Measurements from ENCODE around the gene ABTB2. TPM values are rescaled to one million over a fixed set of nuclear protein-coding genes. Genes with fewer than 3 reads are reported as not detected.

Gene ABTB2
- polyA plus RNA-seq, 1 donor (not counting 4 experiments of a cell fraction or from before 2014, with no cell fraction given) = 1.0 TPM

GRCh38 chr11:34259087-34259486, 98.7 kb downstream of the ABTB2 start:
- Histone ChIP-seq H3K27me3 (ENCODE audit: control insufficient read depth, extremely low read depth, insufficient read depth, low read length) (no peaks in the 10 kb centered on the region), H3K4me1 (ENCODE audit: control insufficient read depth, extremely low read depth, insufficient read depth, low read length) (peaks cover 13% of the 10 kb centered on the region), H3K79me2 (ENCODE audit: control insufficient read depth, insufficient read depth, low read length) (no peaks in the 10 kb centered on the region), H3K4me3 (ENCODE audit: control insufficient read depth in 2 of 3, extremely low read depth in 1 of 3, insufficient read depth in 2 of 3, low read depth in 1 of 3, low read length in 3 of 3) (no peak overlapping the region), H3K9me1 (ENCODE audit: control insufficient read depth, extremely low read depth, insufficient read depth, low read length) (no peaks in the 10 kb centered on the region), H3K9ac (ENCODE audit: control insufficient read depth, extremely low read depth, insufficient read depth, low read length) (no peak overlapping the region), H3K4me2 (ENCODE audit: control insufficient read depth, extremely low read depth, insufficient read depth, low read depth, low read length) (no peak overlapping the region), H3K9me3 (ENCODE audit: control insufficient read depth, low read depth, low read length) (no peaks in the 10 kb centered on the region), H4K20me1 (ENCODE audit: control insufficient read depth, extremely low read depth, insufficient read depth, low read length) (no peaks in the 10 kb centered on the region), H3K36me3 (ENCODE audit: control insufficient read depth in 2 of 2, extremely low read depth in 1 of 2, insufficient read depth in 2 of 2, low read length in 2 of 2) (no peaks in the 10 kb centered on the region), H2AFZ (ENCODE audit: control insufficient read depth, low read length) (no peak overlapping the region), H3K27ac (ENCODE audit: control insufficient read depth, insufficient read depth, low read length) (no peak overlapping the region)
- dilution Hi-C loops (cut with MboI; ENCODE audit: extremely low pct_ligation_motif_present, low sequenced_read_pairs) = no loop called here
- TF ChIP-seq CTCF (optimal IDR thresholded peaks at IDR 0.05 in 1 of 3, IDR thresholded peaks at IDR 0.05 in 1 of 3, conservative IDR thresholded peaks at IDR 0.05 in 1 of 3; ENCODE audit: extremely low read depth in 1 of 3, insufficient read depth in 2 of 3, low read length in 3 of 3) (no peak), EZH2 (IDR thresholded peaks at IDR 0.05; ENCODE audit: low read length) (no peak)
- no peak for DNase-seq (ENCODE audit: low read depth, low spot score)
- FAIRE-seq = no peak

- TF ChIP-seq CTCF (optimal IDR thresholded peaks at IDR 0.05 in 1 of 3, IDR thresholded peaks at IDR 0.05 in 1 of 3, conservative IDR thresholded peaks at IDR 0.05 in 1 of 3; ENCODE audit: extremely low read depth in 1 of 3, insufficient read depth in 2 of 3, low read length in 3 of 3) (no peak), EZH2 (IDR thresholded peaks at IDR 0.05; ENCODE audit: low read length) (no peak)
- H3K4me3 ChIP-seq (ENCODE audit: control insufficient read depth in 2 of 3, extremely low read depth in 1 of 3, insufficient read depth in 2 of 3, low read depth in 1 of 3, low read length in 3 of 3) = no peak overlapping the region
- H3K9me3 ChIP-seq (ENCODE audit: control insufficient read depth, low read depth, low read length) = no peaks in the 10 kb centered on the region
- no peak overlapping the region for H3K4me2 ChIP-seq (ENCODE audit: control insufficient read depth, extremely low read depth, insufficient read depth, low read depth, low read length)
- no peaks in the 10 kb centered on the region for H3K79me2 ChIP-seq (ENCODE audit: control insufficient read depth, insufficient read depth, low read length)
- H2AFZ ChIP-seq (ENCODE audit: control insufficient read depth, low read length) = no peak overlapping the region
- no peaks in the 10 kb centered on the region for H3K9me1 ChIP-seq (ENCODE audit: control insufficient read depth, extremely low read depth, insufficient read depth, low read length)
- peaks cover 7% of the 10 kb centered on the region for H3K4me1 ChIP-seq (ENCODE audit: control insufficient read depth, extremely low read depth, insufficient read depth, low read length)
- no peak overlapping the region for H3K9ac ChIP-seq (ENCODE audit: control insufficient read depth, extremely low read depth, insufficient read depth, low read length)
- no peaks in the 10 kb centered on the region for H3K36me3 ChIP-seq (ENCODE audit: control insufficient read depth in 2 of 2, extremely low read depth in 1 of 2, insufficient read depth in 2 of 2, low read length in 2 of 2)
- H3K27ac ChIP-seq (ENCODE audit: control insufficient read depth, insufficient read depth, low read length) = no peak overlapping the region
- FAIRE-seq (no peak), DNase-seq (ENCODE audit: low read depth, low spot score) (no peak)
- no peaks in the 10 kb centered on the region for H3K27me3 ChIP-seq (ENCODE audit: control insufficient read depth, extremely low read depth, insufficient read depth, low read length)
- H4K20me1 ChIP-seq (ENCODE audit: control insufficient read depth, extremely low read depth, insufficient read depth, low read length) = peaks cover 2% of the 10 kb centered on the region
- dilution Hi-C loops (cut with MboI; ENCODE audit: extremely low pct_ligation_motif_present, low sequenced_read_pairs) = no loop called here
These were observed 101.2 kb downstream of the ABTB2 start for GRCh38 chr11:34256626-34257025.

Data from keratinocyte (primary cell).